AG10803 (cell line): Measurements from ENCODE around the gene FBXL22.

Experiments used
- DNase-seq: peaks from one replicate; pipeline ENCODE4 v3.0.0; 2010; ENCODE audit warnings: low read depth
- H3K4me3 ChIP-seq: 2 replicates; pipeline ENCODE4 v1.5.1; 2011; ENCODE audit warnings: mild to moderate bottlenecking, low read length, control low read depth
- TF ChIP-seq, protein P1 (sequence below): conservative IDR thresholded peaks from 2 replicates; pipeline ENCODE4 v1.5.1; 2011; ENCODE audit warnings: mild to moderate bottlenecking, low read length, control low read depth, inconsistent platforms

Gene FBXL22

DNA sequence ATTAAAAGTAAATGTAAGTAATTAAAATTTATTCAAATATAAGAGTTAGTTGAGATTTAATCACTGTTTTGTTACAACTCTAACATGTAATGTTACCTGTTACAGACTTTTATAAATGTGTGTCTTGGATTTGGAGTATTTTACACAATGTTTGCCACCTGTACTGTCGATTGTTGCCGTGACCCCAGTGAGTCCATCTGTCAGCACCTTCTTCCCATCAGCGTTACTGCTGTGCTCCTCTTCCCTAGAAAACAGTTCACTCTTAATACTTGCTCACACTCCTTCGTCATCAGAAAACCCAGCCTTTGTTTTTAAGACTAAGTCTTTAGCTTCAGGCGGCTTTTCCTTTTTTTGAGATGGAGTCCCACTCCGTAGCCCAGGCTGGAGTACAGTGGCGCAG, 40.5 kb upstream of the FBXL22 start:
- TF ChIP-seq, protein P1, sequence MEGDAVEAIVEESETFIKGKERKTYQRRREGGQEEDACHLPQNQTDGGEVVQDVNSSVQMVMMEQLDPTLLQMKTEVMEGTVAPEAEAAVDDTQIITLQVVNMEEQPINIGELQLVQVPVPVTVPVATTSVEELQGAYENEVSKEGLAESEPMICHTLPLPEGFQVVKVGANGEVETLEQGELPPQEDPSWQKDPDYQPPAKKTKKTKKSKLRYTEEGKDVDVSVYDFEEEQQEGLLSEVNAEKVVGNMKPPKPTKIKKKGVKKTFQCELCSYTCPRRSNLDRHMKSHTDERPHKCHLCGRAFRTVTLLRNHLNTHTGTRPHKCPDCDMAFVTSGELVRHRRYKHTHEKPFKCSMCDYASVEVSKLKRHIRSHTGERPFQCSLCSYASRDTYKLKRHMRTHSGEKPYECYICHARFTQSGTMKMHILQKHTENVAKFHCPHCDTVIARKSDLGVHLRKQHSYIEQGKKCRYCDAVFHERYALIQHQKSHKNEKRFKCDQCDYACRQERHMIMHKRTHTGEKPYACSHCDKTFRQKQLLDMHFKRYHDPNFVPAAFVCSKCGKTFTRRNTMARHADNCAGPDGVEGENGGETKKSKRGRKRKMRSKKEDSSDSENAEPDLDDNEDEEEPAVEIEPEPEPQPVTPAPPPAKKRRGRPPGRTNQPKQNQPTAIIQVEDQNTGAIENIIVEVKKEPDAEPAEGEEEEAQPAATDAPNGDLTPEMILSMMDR = no peak
- DNase-seq = no peak
- H3K4me3 ChIP-seq = no peak overlapping the region

DNA sequence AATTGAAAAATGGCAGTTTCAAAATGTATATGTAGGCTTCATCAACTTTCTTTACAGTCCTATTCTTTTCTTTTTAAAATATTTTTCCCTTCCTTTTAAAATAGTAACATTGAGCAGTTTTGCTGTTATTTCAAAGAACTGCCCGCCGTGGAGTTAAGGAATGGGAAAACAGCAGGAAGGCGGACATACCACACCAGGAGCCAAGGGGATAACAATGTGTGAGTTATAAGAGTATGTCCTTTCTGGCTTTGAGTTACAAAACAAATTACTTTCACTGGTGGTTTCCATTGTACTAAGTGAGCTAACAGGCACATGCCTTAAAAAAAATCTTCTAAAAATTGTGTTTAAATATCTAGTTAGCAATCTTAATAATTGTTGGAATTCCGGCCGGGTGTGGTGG, 37.4 kb upstream of the FBXL22 start:
- H3K4me3 ChIP-seq = no peak overlapping the region
- no peak for DNase-seq
- TF ChIP-seq, protein P1 = no peak

DNA sequence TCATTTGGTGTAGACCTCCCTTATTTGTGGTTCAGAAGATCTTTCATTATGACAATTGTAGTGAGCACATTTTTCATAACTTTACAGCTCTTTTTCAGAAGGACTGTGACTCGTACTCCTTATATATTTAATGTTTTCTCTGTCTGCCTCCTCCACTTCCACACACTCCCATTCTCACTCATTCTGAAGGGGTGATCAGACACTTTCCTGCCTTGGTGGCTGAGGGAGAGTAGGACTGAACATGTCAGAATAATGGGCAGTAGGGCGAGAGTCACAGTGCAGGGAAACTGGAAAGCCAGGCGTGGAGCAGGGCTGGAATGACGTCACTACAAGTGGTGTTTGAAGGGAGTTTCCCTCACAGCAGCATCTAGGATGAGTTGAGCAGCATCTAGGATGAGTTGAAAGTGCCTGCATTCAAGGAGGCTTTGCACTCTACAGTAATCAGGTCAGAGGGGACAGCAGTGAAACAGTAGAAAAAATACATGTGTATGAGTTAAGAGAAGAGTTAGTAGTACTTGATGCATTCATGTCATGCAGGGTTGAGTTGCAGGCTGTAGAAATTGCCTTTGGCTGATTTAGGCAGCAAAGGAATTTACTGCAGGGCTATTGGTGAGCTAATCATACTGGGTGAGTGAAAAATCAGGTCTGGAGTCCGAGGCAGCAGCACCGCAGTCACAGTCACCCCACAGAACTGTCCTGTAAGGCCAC, 36.3 kb upstream of the FBXL22 start:
- H3K4me3 ChIP-seq = no peak overlapping the region
- no peak for DNase-seq
- TF ChIP-seq, protein P1 = no peak

DNA sequence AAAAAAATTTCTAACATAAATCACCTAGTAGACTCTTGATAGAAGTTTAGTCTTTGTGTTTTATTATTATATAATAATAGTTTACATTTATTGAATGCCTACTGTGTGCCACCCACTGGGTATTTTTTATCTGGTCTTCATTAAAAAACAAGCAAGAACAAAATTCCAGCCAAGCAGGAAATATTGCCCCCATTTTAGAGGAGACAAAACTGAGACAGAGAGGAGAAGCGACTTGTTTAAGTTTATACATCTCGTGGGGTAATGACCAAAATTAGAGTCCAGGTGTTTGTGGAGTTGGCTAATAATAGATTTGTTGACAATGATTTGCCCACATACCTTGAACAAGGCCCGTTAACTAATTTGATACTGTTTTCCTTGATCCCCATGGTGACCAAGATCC, 33.1 kb upstream of the FBXL22 start:
- no peak overlapping the region for H3K4me3 ChIP-seq
- DNase-seq = no peak
- TF ChIP-seq, protein P1 = no peak

DNA sequence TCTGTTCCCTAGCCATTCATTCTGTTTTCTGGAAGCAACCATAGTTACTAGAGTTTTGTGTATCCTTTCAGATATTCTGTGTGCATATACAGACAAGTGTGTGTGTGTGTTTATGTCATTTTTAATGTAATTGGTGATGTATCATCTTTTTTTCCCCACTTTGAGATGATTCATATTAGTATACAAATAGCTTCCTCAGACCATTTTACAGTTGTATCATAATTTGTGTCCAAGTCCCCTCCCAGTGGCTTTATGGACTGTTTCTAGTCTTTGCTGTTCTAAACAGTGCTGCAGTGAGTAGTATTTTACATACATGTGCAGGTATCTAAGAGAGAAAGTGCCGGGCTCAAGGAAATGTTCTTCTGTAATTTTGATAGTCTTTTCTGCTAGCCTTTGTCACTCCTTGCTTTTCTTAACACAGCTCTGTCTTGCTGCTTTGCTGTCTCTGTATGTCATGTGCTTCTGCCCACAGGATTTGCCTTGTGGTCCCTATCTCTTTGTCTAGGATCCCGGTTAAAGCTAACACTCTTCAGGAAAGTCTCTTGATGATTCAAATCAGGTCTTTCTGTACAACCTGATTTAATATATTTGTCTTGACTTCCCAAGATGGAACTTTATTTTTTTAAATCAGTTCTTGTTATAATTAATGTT, 31.5 kb upstream of the FBXL22 start:
- TF ChIP-seq, protein P1 = no peak
- no peak for DNase-seq
- no peak overlapping the region for H3K4me3 ChIP-seq

DNA sequence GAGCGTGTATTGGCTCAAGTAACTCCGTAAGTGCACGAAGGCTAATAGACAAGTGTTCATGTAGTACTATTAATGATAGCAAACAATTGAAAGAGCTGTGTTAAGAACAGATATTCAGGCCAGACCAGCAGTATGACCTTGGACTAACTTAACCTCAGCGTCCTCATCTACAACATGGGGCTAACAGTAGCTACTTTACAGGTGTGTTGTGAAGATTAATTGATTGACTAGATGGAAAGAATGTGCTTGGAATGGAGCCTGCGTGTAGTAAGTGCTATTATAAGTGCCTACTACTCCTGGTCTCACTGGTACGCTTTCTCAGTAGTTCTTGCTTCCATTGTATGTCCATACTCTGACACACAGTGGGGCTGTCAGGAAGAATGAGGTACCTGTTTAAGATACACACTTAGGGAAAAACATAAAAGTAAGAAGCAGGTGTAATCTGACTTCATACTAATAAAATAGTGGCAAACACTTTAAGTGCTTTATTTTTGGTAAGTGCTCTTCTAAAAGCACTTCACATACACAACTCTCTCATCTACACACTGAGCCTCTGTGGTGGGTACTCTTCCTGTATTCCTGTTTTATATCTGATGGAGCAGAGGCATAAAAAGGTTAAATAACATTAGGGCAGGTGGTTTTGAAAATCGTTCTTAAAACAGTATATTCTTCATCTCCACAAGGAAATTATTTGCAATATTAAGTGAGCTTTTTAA, 24.3 kb upstream of the FBXL22 start:
- no peak for DNase-seq
- no peak overlapping the region for H3K4me3 ChIP-seq
- TF ChIP-seq, protein P1 = no peak
